HG02571 (cell line): ENCODE measurements around the gene IL36G.

Source experiments
- ATAC-seq: cut with Tn5 transposase; IDR thresholded peaks from one replicate; pipeline ENCODE4 v1.9.1; 2021; ENCODE audit warnings: mild to moderate bottlenecking, moderate library complexity; ENCODE audit not compliant: unreplicated experiment

Gene IL36G

GRCh38 chr2:112972423-112973086, 5.3 kb upstream of the IL36G start:
- ATAC-seq = no peak

GRCh38 chr2:112973156-112973555, 4.7 kb upstream of the IL36G start:
- ATAC-seq = no peak

DNA sequence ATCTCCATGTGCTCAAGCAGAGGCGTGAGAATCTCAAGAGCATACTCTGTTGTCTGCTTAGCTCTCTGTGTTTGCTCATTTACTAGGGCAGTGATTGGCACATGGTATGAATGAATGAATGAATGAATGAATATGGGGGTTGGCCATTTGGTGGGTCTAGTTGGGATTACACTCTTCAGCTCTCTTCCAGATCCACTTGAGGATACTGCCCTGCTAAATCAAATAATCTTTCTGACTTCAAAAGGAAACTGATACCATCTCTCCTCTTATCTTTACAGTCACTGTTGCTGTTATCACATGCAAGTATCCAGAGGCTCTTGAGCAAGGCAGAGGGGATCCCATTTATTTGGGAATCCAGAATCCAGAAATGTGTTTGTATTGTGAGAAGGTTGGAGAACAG, 1.9 kb downstream of the IL36G start:
- ATAC-seq = no peak

GRCh38 chr2:112980537-112980936, 2.7 kb downstream of the IL36G start:
- ATAC-seq = no peak

DNA sequence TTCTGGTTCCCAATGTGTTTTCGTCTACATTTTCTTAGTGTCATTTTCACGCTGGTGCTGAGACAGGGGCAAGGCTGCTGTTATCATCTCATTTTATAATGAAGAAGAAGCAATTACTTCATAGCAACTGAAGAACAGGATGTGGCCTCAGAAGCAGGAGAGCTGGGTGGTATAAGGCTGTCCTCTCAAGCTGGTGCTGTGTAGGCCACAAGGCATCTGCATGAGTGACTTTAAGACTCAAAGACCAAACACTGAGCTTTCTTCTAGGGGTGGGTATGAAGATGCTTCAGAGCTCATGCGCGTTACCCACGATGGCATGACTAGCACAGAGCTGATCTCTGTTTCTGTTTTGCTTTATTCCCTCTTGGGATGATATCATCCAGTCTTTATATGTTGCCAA, 7.3 kb downstream of the IL36G start:
- no peak for ATAC-seq

DNA sequence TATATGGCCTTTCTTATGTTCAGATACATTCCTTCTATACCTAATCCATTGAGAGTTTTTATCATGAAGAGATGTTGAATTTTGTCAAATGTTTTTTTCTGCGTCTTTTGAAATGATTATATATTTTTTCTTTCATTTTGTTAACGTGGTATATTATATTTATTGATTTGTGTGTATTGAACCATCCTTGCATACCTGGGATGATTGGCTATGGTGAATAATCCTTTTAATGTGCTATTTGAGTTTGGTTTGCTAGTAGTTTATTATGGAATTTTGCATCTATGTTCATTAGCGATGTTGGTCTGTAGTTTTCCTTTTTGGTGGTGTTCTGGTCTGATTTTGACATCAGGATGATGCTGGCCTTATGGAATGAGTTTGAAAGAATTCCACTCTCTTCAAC, 11.8 kb downstream of the IL36G start:
- ATAC-seq = no peak

DNA sequence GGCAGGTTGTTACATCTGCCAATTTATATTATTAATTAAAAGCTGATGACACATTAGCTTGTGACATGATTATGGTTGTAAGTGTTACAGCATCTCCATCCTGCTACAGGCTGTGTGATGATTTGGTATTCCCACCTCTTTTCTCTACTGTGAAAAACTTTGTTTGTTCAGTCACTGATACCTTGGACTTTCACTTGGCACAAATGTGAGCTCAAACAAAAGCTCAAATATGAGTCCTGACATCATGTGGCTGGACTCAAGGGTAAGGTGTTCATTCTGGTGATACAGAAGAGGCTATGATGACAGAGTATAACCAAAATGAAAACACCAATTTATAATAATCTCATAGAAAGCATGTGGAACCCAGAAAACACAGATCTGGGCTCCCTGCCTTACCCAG, 16.0 kb downstream of the IL36G start:
- no peak for ATAC-seq

- ATAC-seq = no peak
Observed at GRCh38 chr2:112994648-112995047, 16.8 kb downstream of the IL36G start.

DNA sequence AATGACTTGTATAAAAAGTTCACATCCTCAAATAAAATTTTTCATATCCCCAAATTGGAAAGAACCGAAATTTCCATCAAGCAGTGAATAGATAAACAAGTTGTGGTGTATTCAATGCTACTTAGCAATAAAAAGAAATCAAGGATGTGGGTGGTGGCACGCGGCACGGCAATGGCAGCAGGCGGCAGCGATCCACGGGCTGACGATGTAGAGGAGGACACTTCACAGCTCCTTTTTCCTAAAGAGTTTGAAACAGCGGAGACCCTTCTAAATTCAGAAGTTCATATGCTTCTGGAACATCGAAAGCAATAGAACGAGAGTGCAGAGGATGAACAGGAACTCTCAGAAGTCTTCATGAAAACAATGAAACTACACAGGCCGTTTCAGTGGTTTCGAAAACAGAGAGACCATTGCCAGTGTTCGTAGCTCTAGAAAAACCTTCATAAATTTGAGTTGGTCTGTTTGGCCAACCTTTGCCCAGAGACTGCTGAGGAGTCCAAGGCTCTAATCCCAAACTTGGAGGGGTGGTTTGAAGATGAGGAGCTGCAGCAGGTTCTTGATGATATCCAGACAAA, 17.6 kb downstream of the IL36G start:
- no peak for ATAC-seq

- ATAC-seq = no peak
Observed at GRCh38 chr2:112996635-112997034, 18.8 kb downstream of the IL36G start.

- no peak for ATAC-seq
Observed at GRCh38 chr2:112997151-112997550, 19.3 kb downstream of the IL36G start.

GRCh38 chr2:113000436-113000835, 22.6 kb downstream of the IL36G start:
- no peak for ATAC-seq

GRCh38 chr2:113002677-113003076, 24.9 kb downstream of the IL36G start:
- ATAC-seq = no peak

- no peak for ATAC-seq
Observed at GRCh38 chr2:113005030-113005509, 27.3 kb downstream of the IL36G start, which contains the start of gene IL36A. IL36A (plus strand) TSS chr2:113005459; CDS start chr2:113005872, 413 bp downstream.

GRCh38 chr2:113007250-113007649, 29.4 kb downstream of the IL36G start:
- no peak for ATAC-seq

- ATAC-seq = no peak
Observed at GRCh38 chr2:113009622-113010021, 31.8 kb downstream of the IL36G start.

DNA sequence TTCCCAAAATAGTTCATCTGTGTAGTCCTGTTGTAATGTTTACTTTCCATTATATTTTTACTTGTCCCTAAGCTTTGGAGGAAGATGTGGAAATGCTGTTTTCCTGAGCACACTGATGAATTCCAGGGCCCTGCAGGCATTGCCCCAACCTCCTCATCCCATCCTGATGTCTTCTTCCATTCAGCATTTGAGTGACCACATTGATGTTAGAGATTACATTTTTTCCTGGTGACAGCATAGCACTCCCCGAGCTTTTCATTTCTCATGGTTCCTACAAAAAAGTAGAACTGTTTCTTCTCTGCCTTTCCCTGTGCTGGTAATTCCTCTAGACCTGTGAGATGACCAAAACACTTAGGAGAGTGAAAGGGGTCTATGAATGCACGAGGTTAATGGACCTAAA, 32.3 kb downstream of the IL36G start:
- ATAC-seq = no peak

GRCh38 chr2:113011108-113011507, 33.3 kb downstream of the IL36G start:
- no peak for ATAC-seq

DNA sequence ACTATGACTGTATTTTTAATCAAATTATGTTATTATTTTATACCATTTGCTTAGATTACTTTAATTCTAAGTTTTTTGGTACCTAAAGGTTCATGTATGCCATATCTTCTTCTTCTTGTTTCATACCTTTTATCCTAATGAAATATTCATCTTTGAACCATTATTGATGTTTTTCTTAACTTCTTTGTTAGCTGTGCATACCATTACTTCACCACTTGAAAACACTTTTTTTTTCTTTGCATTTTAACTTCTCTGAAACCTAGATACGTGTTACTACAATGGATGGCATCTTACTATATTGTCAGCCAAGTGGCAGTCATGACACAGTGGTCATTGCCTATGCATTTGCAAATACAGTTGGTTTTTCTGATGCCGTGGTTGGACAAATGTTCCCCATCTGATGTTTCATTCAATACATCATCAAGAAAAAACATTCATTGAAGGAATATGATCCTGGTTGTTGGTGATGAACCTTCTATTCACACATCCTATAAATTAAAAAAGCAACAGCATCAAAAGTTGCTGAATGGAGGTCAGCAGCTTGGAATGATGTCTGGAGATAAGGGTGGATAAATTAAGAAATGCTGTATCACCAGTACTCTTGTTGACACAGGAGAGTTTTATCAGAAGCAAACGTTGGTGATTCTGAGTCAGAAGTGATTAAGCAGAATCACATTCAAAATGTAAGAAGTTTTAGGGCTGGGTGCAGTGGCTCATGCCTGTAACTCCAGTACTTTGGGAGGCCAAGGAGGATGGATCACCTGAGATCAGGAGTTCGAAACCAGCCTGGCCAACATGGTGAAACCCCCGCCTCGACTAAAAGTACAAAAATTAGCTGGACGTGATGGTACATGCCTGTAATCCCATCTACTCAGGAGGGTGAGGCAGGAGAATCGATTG, 34.9 kb downstream of the IL36G start:
- ATAC-seq = no peak

DNA sequence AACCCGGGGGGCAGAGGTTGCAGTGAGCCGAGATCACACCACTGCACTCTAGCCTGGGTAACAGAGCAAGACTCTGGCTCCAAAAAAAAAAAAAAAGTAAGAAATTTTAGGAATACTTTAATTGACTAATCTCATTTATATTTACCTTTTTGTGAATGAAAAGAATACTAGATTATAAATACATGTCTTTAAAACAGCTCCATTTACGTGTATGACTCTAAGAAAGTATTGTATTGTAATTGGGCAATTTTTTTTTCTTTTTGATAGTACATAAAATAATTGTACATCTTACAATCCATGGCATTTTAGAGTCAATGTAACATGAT, 35.5 kb downstream of the IL36G start:
- ATAC-seq = no peak

GRCh38 chr2:113014067-113014466, 36.3 kb downstream of the IL36G start:
- no peak for ATAC-seq

GRCh38 chr2:113015042-113015441, 37.2 kb downstream of the IL36G start:
- no peak for ATAC-seq
